DND-41 (cell line): ENCODE results near the gene STAMBP.

Source experiments
- ATAC-seq: fragments of 200-7000 bp; cut with Tn5 transposase; 3 replicates; pipeline ENCODE4 v1.9.1; 2021; ENCODE audit warnings: low read depth; ENCODE audit not compliant: insufficient read depth
- DNase-seq: peaks from one replicate; pipeline ENCODE4 v3.0.0-alpha.2; 2020
- H2AFZ ChIP-seq: 2 replicates; pipeline ENCODE4 v1.6.0; 2012; ENCODE audit warnings: low read depth, low read length
- H3K27ac ChIP-seq: 2 replicates; pipeline ENCODE4 v1.5.1; 2012; ENCODE audit warnings: low read length, inconsistent platforms
- H3K27me3 ChIP-seq: fragments of 200-600 bp; sonication (generic); 2 replicates; pipeline ENCODE4 v1.6.0; 2012; ENCODE audit warnings: low read length, mild to moderate bottlenecking, inconsistent platforms; ENCODE audit not compliant: insufficient read depth, poor library complexity
- H3K36me3 ChIP-seq: 2 replicates; pipeline ENCODE4 v1.5.1; 2012; ENCODE audit warnings: low read length, inconsistent platforms; ENCODE audit not compliant: insufficient read depth
- H3K4me1 ChIP-seq: 2 replicates; pipeline ENCODE4 v1.5.1; 2012; ENCODE audit warnings: mild to moderate bottlenecking, low read length; ENCODE audit not compliant: insufficient read depth
- H3K4me2 ChIP-seq: 2 replicates; pipeline ENCODE4 v1.6.0; 2012; ENCODE audit warnings: mild to moderate bottlenecking, moderate library complexity, low read length, inconsistent platforms; ENCODE audit not compliant: insufficient read depth
- H3K4me3 ChIP-seq, 2 experiments: fragments of 200-600 bp in 1 of 2; shearing (Covaris generic) in 1 of 2; 2 replicates each; pipeline ENCODE4 v1.5.1; 2012 to 2016; ENCODE audit warnings: inconsistent platforms in 2 of 2, low read length in 2 of 2, mild to moderate bottlenecking in 2 of 2, low read depth in 1 of 2, moderate library complexity in 1 of 2
- H3K79me2 ChIP-seq: 2 replicates; pipeline ENCODE4 v1.6.0; 2012; ENCODE audit warnings: low read length, inconsistent platforms; ENCODE audit not compliant: insufficient read depth
- H3K9ac ChIP-seq: 2 replicates; pipeline ENCODE4 v1.6.0; 2012; ENCODE audit warnings: low read depth, mild to moderate bottlenecking, inconsistent platforms, low read length, moderate library complexity
- H3K9me3 ChIP-seq: 2 replicates; pipeline ENCODE4 v1.5.1; 2012; ENCODE audit warnings: low read length, moderate library complexity, mild to moderate bottlenecking, inconsistent platforms; ENCODE audit not compliant: insufficient read depth, severe bottlenecking
- H4K20me1 ChIP-seq: 2 replicates; pipeline ENCODE4 v1.6.0; 2012; ENCODE audit warnings: low read length; ENCODE audit not compliant: insufficient read depth
- CTCF ChIP-seq: IDR thresholded peaks from 2 replicates; pipeline ENCODE4 v1.5.1; 2012; ENCODE audit warnings: borderline replicate concordance, low read length, moderate library complexity, mild to moderate bottlenecking; ENCODE audit not compliant: poor library complexity, severe bottlenecking; ENCODE audit errors: extremely low read depth
- EZH2 ChIP-seq: IDR thresholded peaks from 3 replicates; pipeline ENCODE4 v1.6.1; 2012; ENCODE audit warnings: borderline replicate concordance, low read depth, mild to moderate bottlenecking, moderate library complexity, low read length, inconsistent platforms; ENCODE audit not compliant: severe bottlenecking

STAMBP gene

GRCh38 chr2:73838889-73839534 lies 10.3 kb downstream of the STAMBP start:
- H3K36me3 ChIP-seq, result peaks cover 55% of the 10 kb centered on the region

GRCh38 chr2:73839653-73840411 lies 11.1 kb downstream of the STAMBP start:
- H3K4me2 ChIP-seq, result no peak overlapping the region
- H3K4me1 ChIP-seq, result no peaks in the 10 kb centered on the region
- ATAC-seq (no peak), DNase-seq (no peak)
- no peaks in the 10 kb centered on the region for H3K27me3 ChIP-seq
- no peak overlapping the region for H3K27ac ChIP-seq
- H4K20me1 ChIP-seq, result peaks cover 3% of the 10 kb centered on the region; the same call in 1 of the 2 replicates
- H3K79me2 ChIP-seq, result peaks cover 24% of the 10 kb centered on the region
- peaks cover 58% of the 10 kb centered on the region for H3K36me3 ChIP-seq
- H3K9me3 ChIP-seq, result no peaks in the 10 kb centered on the region
- TF ChIP-seq CTCF (no peak), EZH2 (no peak)
- H2AFZ ChIP-seq, result no peak overlapping the region
- H3K4me3 ChIP-seq, result no peak overlapping the region
- H3K9ac ChIP-seq, result no peak overlapping the region

More at GRCh38 chr2:73838889-73839534, 10.3 kb downstream of the STAMBP start:
- H4K20me1 ChIP-seq, result peaks cover 3% of the 10 kb centered on the region; the same call in 1 of the 2 replicates
- no peak for DNase-seq
- ATAC-seq, result no peak
- no peaks in the 10 kb centered on the region for H3K4me1 ChIP-seq
- TF ChIP-seq CTCF (no peak), EZH2 (no peak)
- H3K79me2 ChIP-seq, result peaks cover 30% of the 10 kb centered on the region
- H3K27me3 ChIP-seq, result no peaks in the 10 kb centered on the region
- no peak overlapping the region for H3K9ac ChIP-seq
- no peak overlapping the region for H3K27ac ChIP-seq
- H3K9me3 ChIP-seq, result no peaks in the 10 kb centered on the region
- no peak overlapping the region for H2AFZ ChIP-seq
- no peak overlapping the region for H3K4me3 ChIP-seq
- no peak overlapping the region for H3K4me2 ChIP-seq

- no peak for ATAC-seq
- Histone ChIP-seq H4K20me1 (peaks cover 3% of the 10 kb centered on the region; the same call in 1 of the 2 replicates), H2AFZ (no peak overlapping the region), H3K9ac (no peak overlapping the region), H3K9me3 (no peaks in the 10 kb centered on the region), H3K27me3 (no peaks in the 10 kb centered on the region), H3K4me1 (no peaks in the 10 kb centered on the region), H3K36me3 (peaks cover 64% of the 10 kb centered on the region), H3K27ac (no peak overlapping the region), H3K4me3 (no peak overlapping the region), H3K4me2 (no peak overlapping the region), H3K79me2 (peaks cover 19% of the 10 kb centered on the region)
- no peak for TF ChIP-seq CTCF
- no peak for TF ChIP-seq EZH2
- no peak for DNase-seq
Measured at GRCh38 chr2:73841912-73842738, 13.4 kb downstream of the STAMBP start.
